AG04449 (cell line): Measurements from ENCODE around the gene AS3MT.
"Not testable (repeated sequence)": the region's sequence is repeated elsewhere in the genome, so short reads cannot be mapped to it uniquely, and the experiment has no call there.

ENCODE experiments used
- CTCF ChIA-PET: fragments of 350-600 bp; formaldehyde crosslinking; extraction: SDS; loops from one replicate; lab custom pipeline; 2021; ENCODE audit warnings: antibody characterized with exemption; lab: Yijun Ruan, JAX
- POLR2A ChIA-PET: fragments of 400-600, 350-600 bp; formaldehyde crosslinking; extraction: SDS; loops from one replicate; lab custom pipeline; 2020; ENCODE audit warnings: antibody characterized with exemption, inconsistent platforms; lab: Yijun Ruan, JAX
- DNase-seq: peaks from one replicate; pipeline ENCODE4 v3.0.0-alpha.2; 2010; ENCODE audit warnings: low read depth, low spot score
- H3K4me3 ChIP-seq: 2 replicates; pipeline ENCODE4 v1.5.1; 2011; ENCODE audit warnings: low read depth, mild to moderate bottlenecking, control low read depth, low read length
- CTCF ChIP-seq: IDR thresholded peaks from one replicate; pipeline ENCODE4 v1.5.1; 2011; ENCODE audit warnings: mild to moderate bottlenecking, moderate library complexity, low read length, control low read depth, inconsistent platforms; ENCODE audit not compliant: insufficient read depth; ENCODE audit errors: missing control alignments

Gene AS3MT

DNA sequence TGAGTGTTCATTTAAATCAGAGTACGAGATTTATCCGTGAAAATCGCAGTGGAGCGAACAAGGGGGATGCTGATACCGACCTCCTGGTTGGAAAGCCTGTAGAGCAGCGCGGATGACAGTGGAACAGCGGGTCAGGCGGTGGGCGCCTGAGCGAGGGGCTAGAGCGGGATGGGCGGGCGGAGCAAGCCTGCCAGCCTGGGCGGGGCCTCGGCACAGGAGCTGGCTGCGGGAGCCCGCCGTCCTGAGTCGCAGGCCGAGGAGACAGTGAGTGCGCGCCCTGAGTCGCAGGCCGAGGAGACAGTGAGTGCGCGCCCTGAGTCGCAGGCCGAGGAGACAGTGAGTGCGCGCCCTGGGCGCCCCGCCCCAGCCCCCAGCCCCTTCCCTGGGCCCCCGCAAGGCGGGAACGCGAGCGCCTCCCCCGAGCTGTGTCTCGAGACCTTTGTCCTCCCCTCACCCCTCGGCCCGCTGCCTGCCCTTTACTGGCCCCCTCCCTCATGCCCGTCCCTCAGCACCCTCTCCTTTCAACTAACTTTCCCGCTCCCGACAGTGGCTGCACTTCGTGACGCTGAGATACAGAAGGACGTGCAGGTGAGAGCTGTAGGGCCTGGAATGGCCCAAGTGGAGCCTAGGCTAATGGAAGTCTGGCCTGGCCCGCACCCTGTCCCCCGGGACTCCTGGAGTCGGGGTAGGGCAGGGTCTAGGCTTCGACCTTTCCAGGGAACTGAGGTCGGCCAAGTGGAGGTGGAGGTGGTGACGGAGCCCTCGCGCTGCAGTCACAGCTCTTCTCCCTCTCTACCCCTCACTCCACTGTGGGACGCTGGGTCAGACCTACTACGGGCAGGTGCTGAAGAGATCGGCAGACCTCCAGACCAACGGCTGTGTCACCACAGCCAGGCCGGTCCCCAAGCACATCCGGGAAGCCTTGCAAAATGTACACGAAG is at the start of gene AS3MT:
TSS of gene AS3MT (plus strand) at position 213 of the 941 bp plus-strand sequence. CDS start at position 336, 123 bp downstream.
- H3K4me3 ChIP-seq, result peak within 1 kb of the TSS; percentile 63
- DNase-seq, result no peak
- ChIA-PET CTCF (interaction anchor here (0.8 to 3.2 kb wide), 6 partner anchors 31 to 48 kb away, joined by 3 to 14 read pairs (median 5); partner anchors contain the start of gene CNNM2), POLR2A (interaction anchor here (1.2 kb wide), 1 partner anchor 14 kb away, joined by 5 read pairs; no protein-coding TSS in a partner anchor)
- TF ChIP-seq CTCF, result no peak

GRCh38 chr10:102820008-102820407 is 49.3 kb upstream of the AS3MT start:
- POLR2A ChIA-PET, result not testable (repeated sequence)

DNA sequence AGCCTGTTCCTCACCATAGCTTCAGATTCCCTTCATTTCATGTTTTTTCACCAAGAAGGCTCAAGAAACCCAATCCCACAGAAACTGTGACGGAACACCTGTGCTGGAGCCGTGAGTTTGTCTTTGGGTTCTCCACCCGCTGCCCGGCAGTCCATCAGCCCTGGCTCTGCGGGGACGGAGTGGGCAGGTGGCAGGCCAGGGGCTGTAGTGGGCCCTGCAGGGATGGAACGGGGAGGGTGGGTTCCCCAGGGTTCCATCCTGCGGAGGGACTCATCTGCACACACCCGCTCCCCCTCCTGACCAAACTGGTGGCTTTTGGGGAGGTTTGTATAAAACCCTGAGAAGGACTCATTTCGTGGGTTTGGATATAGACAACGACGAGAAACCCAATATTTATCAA is 47.0 kb upstream of the AS3MT start:
- ChIA-PET POLR2A (no interaction called here), CTCF (interaction anchor here (2.0 to 2.6 kb wide), 2 partner anchors 9 to 80 kb away, joined by 9 to 12 read pairs; no protein-coding TSS in a partner anchor)
- DNase-seq, result no peak
- no peak for TF ChIP-seq CTCF
- no peak overlapping the region for H3K4me3 ChIP-seq

More at GRCh38 chr10:102820008-102820407, 49.3 kb upstream of the AS3MT start:
- H3K4me3 ChIP-seq, DNase-seq: not testable (repeated sequence)
- CTCF ChIA-PET, result interaction anchor here (1.6 to 2.6 kb wide), 6 partner anchors 11 to 93 kb away, joined by 5 to 12 read pairs (median 8); no protein-coding TSS in a partner anchor

GRCh38 chr10:102824664-102825063 is 44.6 kb upstream of the AS3MT start:
- TF ChIP-seq CTCF, result no peak
- H3K4me3 ChIP-seq, result no peak overlapping the region
- DNase-seq, result no peak
- ChIA-PET CTCF (interaction anchor here (0.7 to 2.8 kb wide), 2 partner anchors 10 to 77 kb away, joined by 4 to 14 read pairs; no protein-coding TSS in a partner anchor), POLR2A (no interaction called here)

DNA sequence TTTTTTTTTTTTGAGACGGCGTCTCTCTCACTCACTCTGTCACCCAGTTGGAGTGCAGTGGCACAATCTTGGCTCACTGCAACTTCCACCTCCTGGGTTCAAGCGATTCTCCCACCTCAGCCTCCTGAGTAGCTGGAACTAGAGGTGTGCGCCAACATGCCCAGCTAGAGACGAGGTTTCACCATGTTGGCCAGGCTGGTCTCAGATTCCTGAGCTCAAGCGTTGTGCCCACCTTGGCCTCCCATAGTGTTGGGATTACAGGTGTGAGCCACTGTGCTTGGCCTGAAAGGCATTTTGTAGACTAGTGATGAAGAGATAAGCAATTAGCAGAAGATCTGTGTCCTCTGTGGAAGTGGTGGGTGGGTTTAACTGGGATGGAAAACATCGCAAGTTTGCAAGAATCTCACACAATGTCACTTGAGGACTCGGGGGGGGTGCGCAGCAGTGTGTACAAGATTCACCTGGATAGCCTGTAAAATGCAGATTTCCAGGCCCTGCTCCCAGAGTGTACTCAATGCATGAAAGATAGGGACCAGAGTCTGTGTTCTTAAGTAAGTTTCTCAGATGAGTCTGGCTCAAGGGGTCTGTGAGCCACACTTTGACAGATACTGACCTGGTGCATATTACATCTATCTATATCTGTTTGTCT is 43.0 kb upstream of the AS3MT start:
- CTCF ChIA-PET, result interaction anchor here (1.0 to 2.8 kb wide), 3 partner anchors 8 to 92 kb away, joined by 3 to 14 read pairs (median 3); no protein-coding TSS in a partner anchor
- no peak for DNase-seq
- TF ChIP-seq CTCF, result no peak
- H3K4me3 ChIP-seq, result no peak overlapping the region
- POLR2A ChIA-PET, result interaction anchor here (0.6 kb wide), 1 partner anchor 44 kb away, joined by 3 read pairs; no protein-coding TSS in a partner anchor

DNA sequence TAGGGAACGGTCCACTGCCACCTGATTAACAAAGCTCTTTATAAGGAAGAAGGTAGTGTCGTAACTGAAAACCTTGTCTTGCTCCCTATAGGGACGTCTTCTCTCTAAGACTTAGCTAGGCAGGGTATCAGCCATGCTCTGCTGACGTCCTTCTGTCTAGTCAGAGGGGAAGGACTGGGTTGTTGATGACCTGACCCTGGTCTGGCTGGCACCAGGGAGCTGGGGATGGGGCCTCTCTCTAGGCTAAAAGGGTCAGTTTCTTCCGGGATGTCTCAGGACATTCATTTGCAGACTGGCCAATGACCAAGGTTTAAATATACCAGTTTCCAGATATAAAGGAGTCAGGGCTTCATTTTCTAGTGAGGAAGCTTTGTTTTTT is 41.7 kb upstream of the AS3MT start:
- ChIA-PET POLR2A (no interaction called here), CTCF (interaction anchor here (14.1 kb wide), 1 partner anchor 73 kb away, joined by 355 read pairs; no protein-coding TSS in a partner anchor)
- H3K4me3 ChIP-seq, result no peak overlapping the region
- TF ChIP-seq CTCF, result no peak
- DNase-seq, result no peak
